ENCODE data around the gene DNAJC28.

The DNAJC28 gene

DNA sequence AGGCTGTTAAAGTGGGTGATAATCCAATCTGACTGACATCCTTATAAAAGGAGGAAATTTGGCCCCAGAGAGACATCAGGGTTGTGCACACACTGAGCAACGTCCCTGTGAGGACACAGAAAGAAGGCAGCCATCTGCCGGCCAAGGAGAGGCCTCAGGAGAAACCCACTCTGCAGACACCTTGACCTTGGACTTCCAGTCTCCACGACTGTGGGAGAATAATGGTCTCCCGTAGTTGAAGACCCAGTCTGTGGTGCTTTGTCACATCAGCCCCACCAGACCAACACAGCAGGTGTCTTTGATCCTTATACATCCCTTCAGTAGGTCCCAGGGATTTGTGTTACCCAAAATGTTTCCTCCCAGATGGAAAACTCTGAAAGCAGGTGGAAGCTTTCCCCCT is 4.2 kb upstream of the DNAJC28 start:
- TF ChIP-seq FOXP2 (optimal IDR thresholded peaks at IDR 0.05; ENCODE audit: borderline replicate concordance, extremely low read depth, extremely low read length, insufficient read depth) (no peak), POLR2AphosphoS5 (IDR thresholded peaks at IDR 0.05; ENCODE audit: low read depth, low read length) (no peak), SIN3A (IDR thresholded peaks at IDR 0.05; ENCODE audit: borderline replicate concordance, insufficient read depth, low read length) (no peak), TAF1 (IDR thresholded peaks at IDR 0.05; ENCODE audit: borderline replicate concordance, insufficient read depth, low read length) (no peak)
- TF ChIP-seq, protein P1, sequence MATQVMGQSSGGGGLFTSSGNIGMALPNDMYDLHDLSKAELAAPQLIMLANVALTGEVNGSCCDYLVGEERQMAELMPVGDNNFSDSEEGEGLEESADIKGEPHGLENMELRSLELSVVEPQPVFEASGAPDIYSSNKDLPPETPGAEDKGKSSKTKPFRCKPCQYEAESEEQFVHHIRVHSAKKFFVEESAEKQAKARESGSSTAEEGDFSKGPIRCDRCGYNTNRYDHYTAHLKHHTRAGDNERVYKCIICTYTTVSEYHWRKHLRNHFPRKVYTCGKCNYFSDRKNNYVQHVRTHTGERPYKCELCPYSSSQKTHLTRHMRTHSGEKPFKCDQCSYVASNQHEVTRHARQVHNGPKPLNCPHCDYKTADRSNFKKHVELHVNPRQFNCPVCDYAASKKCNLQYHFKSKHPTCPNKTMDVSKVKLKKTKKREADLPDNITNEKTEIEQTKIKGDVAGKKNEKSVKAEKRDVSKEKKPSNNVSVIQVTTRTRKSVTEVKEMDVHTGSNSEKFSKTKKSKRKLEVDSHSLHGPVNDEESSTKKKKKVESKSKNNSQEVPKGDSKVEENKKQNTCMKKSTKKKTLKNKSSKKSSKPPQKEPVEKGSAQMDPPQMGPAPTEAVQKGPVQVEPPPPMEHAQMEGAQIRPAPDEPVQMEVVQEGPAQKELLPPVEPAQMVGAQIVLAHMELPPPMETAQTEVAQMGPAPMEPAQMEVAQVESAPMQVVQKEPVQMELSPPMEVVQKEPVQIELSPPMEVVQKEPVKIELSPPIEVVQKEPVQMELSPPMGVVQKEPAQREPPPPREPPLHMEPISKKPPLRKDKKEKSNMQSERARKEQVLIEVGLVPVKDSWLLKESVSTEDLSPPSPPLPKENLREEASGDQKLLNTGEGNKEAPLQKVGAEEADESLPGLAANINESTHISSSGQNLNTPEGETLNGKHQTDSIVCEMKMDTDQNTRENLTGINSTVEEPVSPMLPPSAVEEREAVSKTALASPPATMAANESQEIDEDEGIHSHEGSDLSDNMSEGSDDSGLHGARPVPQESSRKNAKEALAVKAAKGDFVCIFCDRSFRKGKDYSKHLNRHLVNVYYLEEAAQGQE (IDR thresholded peaks at IDR 0.05; ENCODE audit: insufficient read depth in 1 of 2, low read depth in 2 of 2, low read length in 2 of 2): no peak

DNA sequence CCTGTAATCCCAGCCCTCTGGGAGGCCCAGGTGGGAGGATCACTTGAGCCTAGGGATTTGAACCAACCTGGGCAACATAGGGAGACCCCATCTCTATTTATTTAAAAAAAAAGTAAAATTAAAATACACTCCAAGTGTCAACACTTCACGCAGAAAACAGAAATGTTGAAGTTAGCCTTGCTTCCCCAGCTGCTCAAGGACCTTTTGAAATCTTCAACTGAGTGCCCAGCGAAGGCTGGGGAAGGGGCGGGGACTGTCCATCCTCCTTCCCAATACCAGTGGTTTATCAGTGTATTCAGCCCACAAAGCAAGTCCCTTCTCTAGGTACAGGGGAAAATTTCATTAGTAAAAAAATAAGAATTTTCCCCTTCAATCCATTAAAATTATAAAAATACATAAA is 2.2 kb upstream of the DNAJC28 start:
- TF ChIP-seq, protein P1 (IDR thresholded peaks at IDR 0.05; ENCODE audit: insufficient read depth in 1 of 2, low read depth in 2 of 2, low read length in 2 of 2): no peak
- TF ChIP-seq TAF1 (IDR thresholded peaks at IDR 0.05; ENCODE audit: borderline replicate concordance, insufficient read depth, low read length) (no peak), POLR2AphosphoS5 (IDR thresholded peaks at IDR 0.05; ENCODE audit: low read depth, low read length) (no peak), FOXP2 (optimal IDR thresholded peaks at IDR 0.05; ENCODE audit: borderline replicate concordance, extremely low read depth, extremely low read length, insufficient read depth) (no peak), SIN3A (IDR thresholded peaks at IDR 0.05; ENCODE audit: borderline replicate concordance, insufficient read depth, low read length) (no peak)

DNA sequence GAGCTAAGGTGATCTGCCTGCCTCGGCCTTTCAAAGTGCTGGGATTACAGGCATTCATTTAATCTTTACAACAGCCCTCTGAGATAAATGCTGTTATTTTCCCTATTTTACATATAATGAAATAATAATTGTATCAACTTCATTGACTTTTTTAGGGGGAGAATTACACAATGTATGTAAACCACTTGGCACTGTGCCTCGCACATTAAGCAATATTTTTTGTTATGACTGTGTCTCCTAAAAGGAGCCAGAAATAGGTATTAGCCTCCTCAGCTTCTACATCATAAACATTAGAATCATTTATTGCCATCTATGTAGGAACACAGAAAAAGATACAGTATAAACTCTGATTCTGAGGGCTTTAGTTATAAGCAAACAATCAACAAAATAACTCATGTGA is 1.1 kb upstream of the DNAJC28 start:
- TF ChIP-seq FOXP2 (optimal IDR thresholded peaks at IDR 0.05; ENCODE audit: borderline replicate concordance, extremely low read depth, extremely low read length, insufficient read depth): no peak
- no peak for TF ChIP-seq TAF1 (IDR thresholded peaks at IDR 0.05; ENCODE audit: borderline replicate concordance, insufficient read depth, low read length)
- TF ChIP-seq, protein P1 (IDR thresholded peaks at IDR 0.05; ENCODE audit: insufficient read depth in 1 of 2, low read depth in 2 of 2, low read length in 2 of 2): no peak
- no peak for TF ChIP-seq POLR2AphosphoS5 (IDR thresholded peaks at IDR 0.05; ENCODE audit: low read depth, low read length)
- TF ChIP-seq SIN3A (IDR thresholded peaks at IDR 0.05; ENCODE audit: borderline replicate concordance, insufficient read depth, low read length): no peak

DNA sequence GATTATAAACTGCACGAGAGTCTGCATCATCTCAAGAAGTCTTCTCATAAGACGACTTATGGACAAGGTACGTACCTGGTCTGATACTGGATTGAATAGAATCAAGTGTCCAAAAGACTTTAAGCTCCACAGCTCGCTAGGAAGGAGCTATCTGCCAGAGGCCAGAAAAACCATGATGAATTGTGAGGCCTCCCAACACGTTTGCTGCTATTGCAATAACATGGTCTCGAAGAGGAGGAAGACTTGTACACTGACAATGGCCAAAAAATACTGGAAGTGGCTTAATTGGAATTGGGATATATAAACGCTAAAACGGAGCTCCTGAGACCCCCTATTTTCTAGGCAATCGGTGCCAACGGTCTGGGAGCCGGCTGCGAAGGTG is 534 bp downstream of the DNAJC28 start:
- TF ChIP-seq, protein P1 (IDR thresholded peaks at IDR 0.05; ENCODE audit: insufficient read depth in 1 of 2, low read depth in 2 of 2, low read length in 2 of 2): no peak
- TF ChIP-seq FOXP2 (optimal IDR thresholded peaks at IDR 0.05; ENCODE audit: borderline replicate concordance, extremely low read depth, extremely low read length, insufficient read depth): no peak
- no peak for TF ChIP-seq POLR2AphosphoS5 (IDR thresholded peaks at IDR 0.05; ENCODE audit: low read depth, low read length)
- TF ChIP-seq TAF1 (IDR thresholded peaks at IDR 0.05; ENCODE audit: borderline replicate concordance, insufficient read depth, low read length): no peak
- TF ChIP-seq SIN3A (IDR thresholded peaks at IDR 0.05; ENCODE audit: borderline replicate concordance, insufficient read depth, low read length): 0 out of 2 replicates have a peak, but pooled peaks have one; percentile 12

DNA sequence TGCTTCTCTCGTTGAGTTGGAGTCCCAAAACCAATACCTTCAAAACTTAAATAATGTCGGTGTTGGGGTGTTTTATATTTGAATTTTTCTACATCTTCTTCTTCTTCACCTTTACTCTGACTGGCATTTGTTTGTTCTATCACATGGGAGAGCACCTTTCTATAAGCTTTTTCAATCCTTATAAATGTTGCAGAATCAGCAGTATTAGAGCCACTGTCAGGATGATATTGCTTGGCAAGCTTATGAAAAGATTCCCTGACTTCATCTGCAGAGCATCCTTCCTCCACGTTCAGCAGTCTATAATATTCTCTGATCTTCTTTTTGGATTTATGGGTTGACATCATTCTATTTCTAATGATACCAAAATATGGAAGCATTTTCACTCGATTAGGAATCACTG is 2.6 kb downstream of the DNAJC28 start:
- TF ChIP-seq FOXP2 (optimal IDR thresholded peaks at IDR 0.05; ENCODE audit: borderline replicate concordance, extremely low read depth, extremely low read length, insufficient read depth) (no peak), POLR2AphosphoS5 (IDR thresholded peaks at IDR 0.05; ENCODE audit: low read depth, low read length) (no peak), TAF1 (IDR thresholded peaks at IDR 0.05; ENCODE audit: borderline replicate concordance, insufficient read depth, low read length) (no peak), SIN3A (IDR thresholded peaks at IDR 0.05; ENCODE audit: borderline replicate concordance, insufficient read depth, low read length) (no peak)
- TF ChIP-seq, protein P1 (IDR thresholded peaks at IDR 0.05; ENCODE audit: insufficient read depth in 1 of 2, low read depth in 2 of 2, low read length in 2 of 2): no peak

All from PFSK-1 (cell line).